Kidney glomerular epithelial cell (primary cell): ENCODE measurements around the gene PAPPA.

Experiments used
- DNase-seq: peaks from one replicate; lab custom pipeline; 2025; lab: John Stamatoyannopoulos, UW

Gene PAPPA

GRCh38 chr9:116316246-116316645 lies 162.7 kb downstream of the PAPPA start:
- no peak for DNase-seq

DNA sequence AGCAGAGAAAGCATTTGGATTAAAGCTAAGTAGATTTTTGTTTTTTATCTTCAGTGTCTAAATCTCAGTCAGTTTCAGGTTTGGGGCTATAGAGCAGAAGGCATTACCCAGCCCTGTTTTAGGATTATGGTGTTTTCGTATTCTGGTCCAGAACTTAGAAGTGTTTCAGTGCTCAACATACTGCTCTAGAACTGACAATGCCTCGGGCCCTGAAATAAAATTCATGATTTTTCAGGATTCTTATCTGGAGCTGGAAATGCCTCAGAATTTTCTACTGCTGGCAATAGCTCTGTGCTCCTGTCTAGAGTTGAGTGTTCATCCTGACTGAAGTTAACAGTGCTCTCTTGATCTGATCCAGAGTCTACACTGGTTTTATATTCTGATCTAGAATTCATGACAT lies 163.9 kb downstream of the PAPPA start:
- no peak for DNase-seq

GRCh38 chr9:116318468-116319374 lies 165.1 kb downstream of the PAPPA start:
- DNase-seq: no peak

GRCh38 chr9:116319480-116319879 lies 165.9 kb downstream of the PAPPA start:
- DNase-seq: no peak

GRCh38 chr9:116320290-116320689 lies 166.7 kb downstream of the PAPPA start:
- no peak for DNase-seq

- DNase-seq: no peak
Measured at GRCh38 chr9:116322521-116322920, 168.9 kb downstream of the PAPPA start.

- no peak for DNase-seq
Measured at GRCh38 chr9:116323012-116323411, 169.4 kb downstream of the PAPPA start.

DNA sequence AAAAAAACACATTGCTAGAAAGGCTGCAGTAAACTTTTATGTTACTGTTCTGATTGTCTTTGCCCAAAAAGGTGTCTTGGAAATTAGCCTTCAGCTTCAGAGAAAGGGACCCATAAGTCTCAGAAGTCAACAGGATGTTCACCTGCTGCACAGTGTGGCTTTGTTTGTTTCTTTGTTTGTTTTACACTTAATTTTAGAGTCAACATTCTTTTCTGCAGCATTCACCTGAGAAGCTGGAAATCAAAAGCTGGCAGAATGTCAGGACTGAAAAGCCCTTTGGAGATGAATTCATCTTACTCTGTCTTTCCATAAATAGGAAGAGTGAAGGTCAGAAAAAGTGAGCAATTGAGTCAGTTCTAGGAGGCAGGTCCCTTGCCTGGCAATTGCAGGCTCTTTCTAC lies 170.0 kb downstream of the PAPPA start:
- no peak for DNase-seq

GRCh38 chr9:116325924-116326323 lies 172.3 kb downstream of the PAPPA start:
- no peak for DNase-seq

- no peak for DNase-seq
Measured at GRCh38 chr9:116327701-116328405, 174.3 kb downstream of the PAPPA start.

DNA sequence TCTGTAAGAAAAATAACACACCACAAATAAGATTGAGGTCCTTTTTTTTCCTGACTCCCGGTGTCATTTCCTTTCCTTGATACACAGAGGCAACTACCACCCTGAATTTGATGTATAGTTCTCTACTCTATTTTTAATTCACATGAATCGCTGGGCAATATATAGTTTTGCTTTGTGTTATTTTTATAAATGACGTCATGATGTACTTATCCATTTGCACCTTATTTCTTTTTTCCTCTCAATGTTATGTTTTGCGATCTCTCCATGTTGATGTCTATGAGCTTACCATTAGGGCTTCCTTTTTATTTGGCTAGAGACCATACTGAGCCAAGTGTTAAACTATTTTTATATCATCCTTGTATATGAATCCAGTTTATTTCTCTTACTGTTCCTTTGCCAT lies 175.9 kb downstream of the PAPPA start:
- DNase-seq: no peak

GRCh38 chr9:116331241-116331640 lies 177.7 kb downstream of the PAPPA start:
- DNase-seq: no peak

DNA sequence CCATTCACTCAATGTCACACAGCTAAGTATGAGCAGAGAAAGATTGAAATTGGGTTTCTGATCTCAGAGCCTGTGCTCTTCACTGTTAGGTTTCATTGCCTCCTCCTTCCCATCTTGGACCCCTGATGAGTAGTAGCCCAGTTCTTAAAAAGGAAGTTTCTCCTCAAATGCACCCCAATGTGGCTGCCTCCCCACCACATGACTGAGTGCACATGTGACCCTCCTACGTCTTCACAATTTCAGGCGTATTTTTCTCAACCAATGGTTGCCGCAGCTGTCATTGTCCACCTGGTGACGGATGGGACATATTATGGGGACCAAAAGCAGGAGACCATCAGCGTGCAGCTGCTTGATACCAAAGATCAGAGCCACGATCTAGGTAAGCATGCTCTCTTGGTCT lies 178.5 kb downstream of the PAPPA start:
- no peak for DNase-seq

GRCh38 chr9:116333254-116333653 lies 179.7 kb downstream of the PAPPA start:
- no peak for DNase-seq

DNA sequence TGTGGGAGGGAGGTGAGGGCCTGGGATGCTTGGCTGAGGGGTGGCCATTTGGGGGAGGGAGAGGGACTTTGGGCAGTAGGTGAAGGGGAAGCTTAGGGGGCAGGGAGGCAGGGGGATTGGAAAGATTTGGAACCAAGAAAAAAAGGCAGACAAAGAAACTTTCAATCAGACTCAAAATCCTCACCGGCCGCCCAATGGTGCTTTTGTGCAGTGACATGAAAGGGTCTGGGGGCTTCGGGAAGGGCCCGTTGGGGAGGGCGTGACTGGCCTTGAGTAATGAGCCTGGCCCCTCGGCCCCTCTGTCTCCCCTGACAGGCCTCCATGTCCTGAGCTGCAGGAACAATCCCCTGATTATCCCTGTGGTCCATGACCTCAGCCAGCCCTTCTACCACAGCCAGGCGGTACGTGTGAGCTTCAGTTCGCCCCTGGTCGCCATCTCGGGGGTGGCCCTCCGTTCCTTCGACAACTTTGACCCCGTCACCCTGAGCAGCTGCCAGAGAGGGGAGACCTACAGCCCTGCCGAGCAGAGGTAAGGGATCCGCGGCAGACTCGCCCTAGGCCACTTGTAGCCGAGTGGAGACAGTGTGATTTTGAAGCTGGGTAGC lies 181.1 kb downstream of the PAPPA start:
- DNase-seq: no peak

GRCh38 chr9:116335392-116335791 lies 181.8 kb downstream of the PAPPA start:
- no peak for DNase-seq

DNA sequence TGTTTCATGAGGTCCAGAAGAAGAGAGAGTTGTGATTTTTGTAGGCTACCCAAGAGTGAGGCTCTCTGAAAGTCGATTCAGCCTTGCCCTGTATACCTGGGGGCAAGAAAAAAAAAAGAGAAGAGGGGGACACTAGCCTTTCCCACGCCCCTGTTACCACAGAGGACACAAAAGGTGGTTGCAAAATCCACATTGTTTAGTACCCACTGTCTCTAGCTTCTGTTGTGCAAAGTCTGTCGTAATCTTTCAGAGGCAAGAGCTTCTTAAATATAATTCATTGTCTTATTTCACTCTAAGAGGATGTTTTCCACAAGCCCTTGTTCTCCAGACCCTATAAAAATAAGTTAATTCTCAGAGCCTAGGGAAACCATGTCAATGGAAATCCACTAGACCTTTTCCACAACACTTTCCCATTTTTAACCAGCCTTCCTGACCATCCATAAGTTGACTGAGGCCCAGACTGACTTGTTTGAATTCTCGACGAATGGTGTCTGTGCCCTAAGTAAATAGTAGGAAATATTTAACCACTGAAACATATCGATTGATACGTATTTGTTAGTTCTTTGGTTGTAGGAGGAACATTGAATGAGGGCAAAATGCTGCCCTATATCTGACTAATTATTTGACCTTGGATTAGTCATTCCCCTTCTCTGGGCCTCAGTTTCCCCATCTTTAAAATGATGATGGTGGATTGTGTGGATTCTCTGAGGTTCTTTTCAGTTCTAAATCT lies 182.7 kb downstream of the PAPPA start:
- DNase-seq: no peak

GRCh38 chr9:116337015-116337414 lies 183.4 kb downstream of the PAPPA start:
- peak; percentile 89 for DNase-seq

DNA sequence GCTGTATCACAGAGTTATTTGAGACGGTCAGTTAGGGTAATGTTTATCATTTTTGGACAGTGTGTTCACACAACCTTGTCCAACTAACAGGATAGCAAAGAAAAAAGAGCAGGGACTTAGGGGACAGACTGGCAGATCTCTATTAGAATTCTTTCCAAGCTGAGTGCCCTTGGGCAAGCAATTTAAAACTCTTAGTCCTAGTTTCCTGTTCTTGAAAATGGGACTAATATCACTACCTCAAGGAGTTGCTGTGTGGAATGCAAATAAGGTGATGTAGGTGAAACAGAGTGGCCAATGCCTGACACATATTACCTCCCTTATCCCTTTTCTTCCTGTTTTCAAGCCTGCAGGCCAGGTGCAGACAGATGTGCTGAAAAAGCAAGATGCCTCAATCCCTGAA lies 186.7 kb downstream of the PAPPA start:
- DNase-seq: no peak

- no peak for DNase-seq
Measured at GRCh38 chr9:116342061-116342460, 188.5 kb downstream of the PAPPA start.

DNA sequence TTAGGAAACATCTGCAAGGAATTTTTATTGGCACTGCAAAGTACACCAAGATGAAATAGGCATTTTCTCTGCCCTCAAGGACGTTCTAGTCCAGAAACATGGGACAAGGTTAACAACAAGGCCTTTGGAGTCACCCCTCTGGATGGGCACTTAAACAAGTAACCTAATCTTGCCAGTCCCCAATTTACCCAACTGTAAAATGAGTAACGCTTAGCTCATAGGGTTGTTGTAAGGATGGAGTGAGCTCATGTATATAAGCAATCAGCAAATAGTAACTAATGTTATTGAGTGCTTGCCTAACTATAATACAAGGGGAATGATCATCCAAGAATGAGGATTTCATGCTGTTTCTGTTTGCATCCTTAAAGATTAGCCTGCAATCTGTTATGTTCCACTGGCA lies 189.3 kb downstream of the PAPPA start:
- no peak for DNase-seq

GRCh38 chr9:116344416-116344815 lies 190.8 kb downstream of the PAPPA start:
- DNase-seq: no peak
